DND-41 (cell line): ENCODE results near the gene ZNF541.

Experiments
- ATAC-seq: fragments of 200-7000 bp; cut with Tn5 transposase; 3 replicates; pipeline ENCODE4 v1.9.1; 2021; ENCODE audit warnings: low read depth; ENCODE audit not compliant: insufficient read depth
- DNase-seq: peaks from one replicate; pipeline ENCODE4 v3.0.0-alpha.2; 2020
- H2AFZ ChIP-seq: 2 replicates; pipeline ENCODE4 v1.6.0; 2012; ENCODE audit warnings: low read depth, low read length
- H3K27ac ChIP-seq: 2 replicates; pipeline ENCODE4 v1.5.1; 2012; ENCODE audit warnings: low read length, inconsistent platforms
- H3K27me3 ChIP-seq: fragments of 200-600 bp; sonication (generic); 2 replicates; pipeline ENCODE4 v1.6.0; 2012; ENCODE audit warnings: low read length, mild to moderate bottlenecking, inconsistent platforms; ENCODE audit not compliant: insufficient read depth, poor library complexity
- H3K36me3 ChIP-seq: 2 replicates; pipeline ENCODE4 v1.5.1; 2012; ENCODE audit warnings: low read length, inconsistent platforms; ENCODE audit not compliant: insufficient read depth
- H3K4me1 ChIP-seq: 2 replicates; pipeline ENCODE4 v1.5.1; 2012; ENCODE audit warnings: mild to moderate bottlenecking, low read length; ENCODE audit not compliant: insufficient read depth
- H3K4me2 ChIP-seq: 2 replicates; pipeline ENCODE4 v1.6.0; 2012; ENCODE audit warnings: mild to moderate bottlenecking, moderate library complexity, low read length, inconsistent platforms; ENCODE audit not compliant: insufficient read depth
- H3K4me3 ChIP-seq, 2 experiments: fragments of 200-600 bp in 1 of 2; shearing (Covaris generic) in 1 of 2; 2 replicates each; pipeline ENCODE4 v1.5.1; 2012 to 2016; ENCODE audit warnings: inconsistent platforms in 2 of 2, low read length in 2 of 2, mild to moderate bottlenecking in 2 of 2, low read depth in 1 of 2, moderate library complexity in 1 of 2
- H3K79me2 ChIP-seq: 2 replicates; pipeline ENCODE4 v1.6.0; 2012; ENCODE audit warnings: low read length, inconsistent platforms; ENCODE audit not compliant: insufficient read depth
- H3K9ac ChIP-seq: 2 replicates; pipeline ENCODE4 v1.6.0; 2012; ENCODE audit warnings: low read depth, mild to moderate bottlenecking, inconsistent platforms, low read length, moderate library complexity
- H3K9me3 ChIP-seq: 2 replicates; pipeline ENCODE4 v1.5.1; 2012; ENCODE audit warnings: low read length, moderate library complexity, mild to moderate bottlenecking, inconsistent platforms; ENCODE audit not compliant: insufficient read depth, severe bottlenecking
- H4K20me1 ChIP-seq: 2 replicates; pipeline ENCODE4 v1.6.0; 2012; ENCODE audit warnings: low read length; ENCODE audit not compliant: insufficient read depth
- EZH2 ChIP-seq: IDR thresholded peaks from 3 replicates; pipeline ENCODE4 v1.6.1; 2012; ENCODE audit warnings: borderline replicate concordance, low read depth, mild to moderate bottlenecking, moderate library complexity, low read length, inconsistent platforms; ENCODE audit not compliant: severe bottlenecking
- TF ChIP-seq, protein P1 (sequence below): IDR thresholded peaks from 2 replicates; pipeline ENCODE4 v1.5.1; 2012; ENCODE audit warnings: borderline replicate concordance, low read length, moderate library complexity, mild to moderate bottlenecking; ENCODE audit not compliant: poor library complexity, severe bottlenecking; ENCODE audit errors: extremely low read depth

ZNF541 gene, protein sequence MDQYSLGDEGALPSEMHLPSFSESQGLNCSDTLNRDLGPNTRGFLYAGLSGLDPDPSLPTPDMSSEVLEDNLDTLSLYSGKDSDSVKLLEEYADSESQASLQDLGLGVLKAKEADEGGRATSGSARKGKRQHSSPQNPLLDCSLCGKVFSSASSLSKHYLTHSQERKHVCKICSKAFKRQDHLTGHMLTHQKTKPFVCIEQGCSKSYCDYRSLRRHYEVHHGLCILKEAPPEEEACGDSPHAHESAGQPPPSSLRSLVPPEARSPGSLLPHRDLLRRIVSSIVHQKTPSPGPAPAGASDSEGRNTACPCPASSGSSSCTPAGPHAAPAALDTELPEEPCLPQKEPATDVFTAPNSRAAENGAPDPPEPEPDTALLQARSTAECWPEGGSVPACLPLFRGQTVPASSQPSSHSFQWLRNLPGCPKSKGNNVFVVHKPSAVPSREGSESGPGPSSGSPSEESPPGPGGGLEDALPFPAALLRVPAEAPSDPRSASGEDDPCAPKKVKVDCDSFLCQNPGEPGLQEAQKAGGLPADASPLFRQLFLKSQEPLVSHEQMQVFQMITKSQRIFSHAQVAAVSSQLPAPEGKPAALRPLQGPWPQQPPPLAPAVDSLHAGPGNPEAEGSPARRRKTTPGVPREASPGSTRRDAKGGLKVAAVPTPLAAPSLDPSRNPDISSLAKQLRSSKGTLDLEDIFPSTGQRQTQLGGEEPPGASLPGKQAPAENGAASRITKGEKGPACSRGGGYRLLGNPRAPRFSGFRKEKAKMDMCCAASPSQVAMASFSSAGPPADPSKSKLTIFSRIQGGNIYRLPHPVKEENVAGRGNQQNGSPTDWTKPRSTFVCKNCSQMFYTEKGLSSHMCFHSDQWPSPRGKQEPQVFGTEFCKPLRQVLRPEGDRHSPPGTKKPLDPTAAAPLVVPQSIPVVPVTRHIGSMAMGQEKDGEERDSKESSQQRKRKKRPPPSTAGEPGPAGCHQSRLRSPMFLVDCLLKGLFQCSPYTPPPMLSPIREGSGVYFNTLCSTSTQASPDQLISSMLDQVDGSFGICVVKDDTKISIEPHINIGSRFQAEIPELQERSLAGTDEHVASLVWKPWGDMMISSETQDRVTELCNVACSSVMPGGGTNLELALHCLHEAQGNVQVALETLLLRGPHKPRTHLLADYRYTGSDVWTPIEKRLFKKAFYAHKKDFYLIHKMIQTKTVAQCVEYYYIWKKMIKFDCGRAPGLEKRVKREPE (N-terminal part only)

DNA sequence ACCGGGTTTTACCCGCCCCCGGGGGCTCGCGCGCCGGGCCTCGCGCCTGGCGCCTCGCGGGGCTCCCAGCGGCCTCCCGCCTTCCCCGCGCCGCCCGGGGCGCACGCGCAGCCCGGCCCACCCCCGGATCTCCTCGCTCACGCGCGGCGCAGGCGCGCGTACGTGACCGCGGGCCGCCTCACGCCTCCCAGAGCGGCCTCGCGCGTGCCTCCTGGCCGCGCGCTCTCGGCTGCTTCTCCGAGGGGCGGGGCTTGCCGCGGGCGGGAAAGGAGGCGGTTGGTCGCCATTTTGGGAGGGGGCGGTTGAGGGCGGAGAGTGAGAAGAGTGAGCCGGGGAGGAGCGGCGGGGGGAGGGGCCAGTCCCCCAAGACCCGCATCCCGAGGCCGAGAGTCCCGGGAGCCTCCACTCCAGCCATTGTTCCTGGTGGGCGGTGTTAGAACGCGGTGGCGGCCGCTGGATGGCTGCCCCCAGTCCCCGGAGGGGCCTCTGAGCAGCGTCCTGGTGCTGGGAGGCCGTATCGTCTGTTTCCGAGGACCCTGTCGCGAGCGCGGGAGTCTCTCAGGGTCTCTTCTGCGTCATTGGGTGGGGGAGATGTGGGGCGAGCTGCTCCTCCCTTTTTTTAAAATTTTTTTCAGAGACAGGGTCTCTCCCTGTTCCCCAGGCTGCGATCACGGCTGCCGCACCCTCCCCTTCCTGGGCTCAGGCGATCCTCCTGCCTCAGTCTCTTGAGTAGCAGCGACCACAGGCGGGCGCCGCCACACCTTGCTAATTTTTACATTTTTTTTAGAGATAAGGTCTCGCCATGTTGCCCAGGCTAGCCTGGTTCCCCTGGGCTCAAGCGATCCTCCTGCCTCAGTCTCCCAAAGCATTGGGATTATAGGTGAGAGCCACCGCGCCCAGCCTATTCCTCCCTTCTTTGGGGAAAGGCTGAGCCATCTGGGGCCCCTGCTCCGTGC, at the start of gene ZNF541:
ZNF541 (minus strand) TSS at position 78 of the 956 bp plus-strand sequence. CDS start 17,292 bp downstream, outside the sequence.
- no peak within 1 kb of the TSS for H3K4me2 ChIP-seq

DNA sequence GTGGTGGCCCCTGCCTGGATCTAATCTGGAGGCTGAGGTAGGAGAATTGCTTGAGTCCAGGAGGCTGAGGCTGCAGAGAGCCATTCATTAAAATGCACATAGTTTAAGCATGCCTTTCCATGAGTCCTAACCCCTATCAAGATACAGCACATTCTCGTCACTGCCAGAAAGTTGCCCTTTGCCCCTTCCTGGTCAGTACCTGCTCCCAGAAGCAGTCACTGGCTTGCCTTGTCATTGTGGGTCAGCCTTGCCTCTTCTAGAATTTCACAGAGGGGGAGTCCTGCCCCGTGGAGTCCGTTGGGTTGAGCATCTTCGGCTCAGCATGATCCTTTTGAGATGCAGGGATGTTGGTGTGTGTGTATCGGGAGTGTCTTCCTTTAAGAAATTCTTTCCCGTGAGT, 46.8 kb upstream of the ZNF541 start:
- Histone ChIP-seq H3K27ac (no peak overlapping the region), H3K4me2 (no peak overlapping the region), H3K79me2 (peaks cover 86% of the 10 kb centered on the region), H3K36me3 (no peaks in the 10 kb centered on the region), H3K9me3 (no peaks in the 10 kb centered on the region), H3K4me3 (no peak overlapping the region), H3K9ac (no peak overlapping the region), H2AFZ (no peak overlapping the region), H3K27me3 (no peaks in the 10 kb centered on the region), H4K20me1 (peaks cover 59% of the 10 kb centered on the region), H3K4me1 (no peaks in the 10 kb centered on the region)
- no peak for TF ChIP-seq EZH2
- TF ChIP-seq, protein P1, sequence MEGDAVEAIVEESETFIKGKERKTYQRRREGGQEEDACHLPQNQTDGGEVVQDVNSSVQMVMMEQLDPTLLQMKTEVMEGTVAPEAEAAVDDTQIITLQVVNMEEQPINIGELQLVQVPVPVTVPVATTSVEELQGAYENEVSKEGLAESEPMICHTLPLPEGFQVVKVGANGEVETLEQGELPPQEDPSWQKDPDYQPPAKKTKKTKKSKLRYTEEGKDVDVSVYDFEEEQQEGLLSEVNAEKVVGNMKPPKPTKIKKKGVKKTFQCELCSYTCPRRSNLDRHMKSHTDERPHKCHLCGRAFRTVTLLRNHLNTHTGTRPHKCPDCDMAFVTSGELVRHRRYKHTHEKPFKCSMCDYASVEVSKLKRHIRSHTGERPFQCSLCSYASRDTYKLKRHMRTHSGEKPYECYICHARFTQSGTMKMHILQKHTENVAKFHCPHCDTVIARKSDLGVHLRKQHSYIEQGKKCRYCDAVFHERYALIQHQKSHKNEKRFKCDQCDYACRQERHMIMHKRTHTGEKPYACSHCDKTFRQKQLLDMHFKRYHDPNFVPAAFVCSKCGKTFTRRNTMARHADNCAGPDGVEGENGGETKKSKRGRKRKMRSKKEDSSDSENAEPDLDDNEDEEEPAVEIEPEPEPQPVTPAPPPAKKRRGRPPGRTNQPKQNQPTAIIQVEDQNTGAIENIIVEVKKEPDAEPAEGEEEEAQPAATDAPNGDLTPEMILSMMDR, result no peak
- no peak for ATAC-seq
- DNase-seq, result no peak

More for the DNA sequence above, at the start of gene ZNF541:
- no peaks in the 10 kb centered on the region for H4K20me1 ChIP-seq
- peaks cover 8% of the 10 kb centered on the region for H3K27me3 ChIP-seq
- H2AFZ ChIP-seq, result no peak within 1 kb of the TSS
- ATAC-seq (no peak), DNase-seq (no peak)
- no peaks in the 10 kb centered on the region for H3K36me3 ChIP-seq
- H3K9me3 ChIP-seq, result no peaks in the 10 kb centered on the region
- TF ChIP-seq, protein P1, result no peak
- no peak for TF ChIP-seq EZH2
- no peak within 1 kb of the TSS for H3K27ac ChIP-seq
- no peak within 1 kb of the TSS for H3K9ac ChIP-seq
- no peaks in the 10 kb centered on the region for H3K79me2 ChIP-seq
- H3K4me3 ChIP-seq, result no peak within 1 kb of the TSS
- H3K4me1 ChIP-seq, result no peaks in the 10 kb centered on the region

DNA sequence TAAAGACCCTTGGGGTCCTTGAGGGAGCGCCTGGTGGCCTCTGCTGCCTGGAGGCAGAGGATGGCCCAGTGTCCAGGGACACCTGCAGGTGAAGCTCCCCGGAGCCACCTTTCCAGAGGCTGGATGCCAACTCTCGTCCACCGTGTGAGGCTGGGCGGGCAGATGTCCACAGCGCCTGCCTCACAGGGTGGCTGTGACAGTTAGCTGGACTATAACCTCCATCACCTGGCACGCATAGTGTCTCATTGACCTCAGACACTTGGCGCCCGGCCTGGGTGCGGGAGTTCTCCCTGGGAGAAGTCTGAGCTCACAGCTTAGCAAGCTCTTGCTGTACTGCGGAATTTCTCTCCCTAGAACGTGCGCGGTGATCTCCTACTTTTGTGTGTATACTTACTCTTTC, 45.8 kb upstream of the ZNF541 start:
- Histone ChIP-seq H3K4me3 (no peak overlapping the region), H2AFZ (no peak overlapping the region), H3K4me1 (no peaks in the 10 kb centered on the region), H4K20me1 (peaks cover 60% of the 10 kb centered on the region), H3K27ac (no peak overlapping the region), H3K4me2 (no peak overlapping the region), H3K36me3 (peaks cover 5% of the 10 kb centered on the region; the same call in 1 of the 2 replicates), H3K79me2 (peaks cover 86% of the 10 kb centered on the region), H3K9ac (no peak overlapping the region), H3K27me3 (no peaks in the 10 kb centered on the region), H3K9me3 (no peaks in the 10 kb centered on the region)
- TF ChIP-seq, protein P1, result no peak
- no peak for TF ChIP-seq EZH2
- no peak for ATAC-seq
- no peak for DNase-seq
